WERI-Rb-1 (cell line): ENCODE results near the gene HGFAC.
A peak's percentile ranks its signal among the peaks of the same experiment; 100 is the strongest.

ENCODE experiments used
- DNase-seq: peaks from one replicate; pipeline ENCODE4 v3.0.0-alpha.2; 2020
- H3K27ac ChIP-seq: fragments of 250-450 bp; sonication (Bioruptor Pico); 2 replicates; pipeline ENCODE4 v1.5.1; 2020; ENCODE audit warnings: mild to moderate bottlenecking, moderate library complexity
- H3K27me3 ChIP-seq: fragments of 250-450 bp; sonication (Bioruptor Pico); 2 replicates; pipeline ENCODE4 v1.5.1; 2021; ENCODE audit warnings: mild to moderate bottlenecking, low read depth, moderate library complexity; ENCODE audit not compliant: insufficient read depth, severe bottlenecking
- H3K36me3 ChIP-seq: fragments of 250-450 bp; sonication (Bioruptor Pico); 2 replicates; pipeline ENCODE4 v1.5.1; 2020; ENCODE audit warnings: mild to moderate bottlenecking, moderate library complexity
- H3K4me3 ChIP-seq: 2 replicates; pipeline ENCODE4 v1.5.1; 2011; ENCODE audit warnings: low read depth, mild to moderate bottlenecking, control low read depth, low read length
- H3K9me3 ChIP-seq: fragments of 250-450 bp; sonication (Bioruptor Pico); 2 replicates; pipeline ENCODE4 v1.5.1; 2021; ENCODE audit warnings: mild to moderate bottlenecking, moderate library complexity; ENCODE audit not compliant: severe bottlenecking
- TF ChIP-seq, protein P1 (sequence below): IDR thresholded peaks from 2 replicates; pipeline ENCODE4 v1.5.1; 2011; ENCODE audit warnings: low read depth, mild to moderate bottlenecking, control low read depth, inconsistent platforms, low read length

The HGFAC gene

DNA sequence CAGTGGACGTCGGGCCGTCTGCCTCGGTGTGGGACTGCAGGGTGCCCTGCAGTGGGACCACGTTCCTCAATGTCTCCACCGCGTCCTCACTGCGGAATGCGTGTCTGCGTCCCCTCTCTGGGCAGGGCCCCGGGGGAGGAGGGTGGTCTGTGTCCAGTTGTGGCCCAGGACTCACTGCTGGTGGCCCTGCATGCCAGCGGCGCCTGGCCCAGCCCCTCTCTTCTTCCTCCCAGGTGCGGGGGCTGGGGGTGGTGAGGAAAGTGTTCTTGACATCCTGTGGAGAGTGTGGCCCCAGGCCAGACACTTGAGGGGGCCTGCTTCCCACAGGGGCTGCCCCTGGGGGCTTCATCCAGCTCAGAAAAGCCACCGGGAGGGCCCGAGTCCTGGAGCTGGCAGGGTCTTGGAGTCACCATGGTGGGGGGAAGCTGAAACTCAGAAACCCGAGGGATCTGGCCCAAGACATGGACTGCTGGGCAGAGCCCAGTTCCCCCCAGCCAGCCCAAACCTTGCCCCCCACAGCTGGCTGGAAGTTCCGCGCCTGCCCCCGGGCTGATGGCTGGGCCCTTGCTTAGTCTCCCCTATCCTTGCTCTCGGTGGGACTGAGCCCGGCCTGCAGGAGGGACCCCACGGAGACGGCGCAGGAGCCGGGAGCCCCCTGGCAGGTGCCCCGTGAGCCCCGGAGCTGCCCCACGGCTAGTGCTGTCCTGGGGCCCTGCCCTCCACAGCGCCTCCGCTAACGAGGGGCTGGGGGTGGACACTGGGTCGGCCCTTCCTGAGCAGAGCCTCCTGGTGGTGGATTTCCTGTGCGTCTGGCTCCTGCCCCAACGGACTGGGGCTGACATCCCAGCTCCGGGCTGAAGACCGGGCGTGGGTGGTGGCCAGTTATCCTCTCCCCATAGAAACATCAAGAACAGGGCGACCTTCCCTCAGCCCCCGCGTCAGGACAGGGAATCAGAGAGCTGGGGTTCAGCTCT is 24.2 kb downstream of the HGFAC start:
- TF ChIP-seq, protein P1, sequence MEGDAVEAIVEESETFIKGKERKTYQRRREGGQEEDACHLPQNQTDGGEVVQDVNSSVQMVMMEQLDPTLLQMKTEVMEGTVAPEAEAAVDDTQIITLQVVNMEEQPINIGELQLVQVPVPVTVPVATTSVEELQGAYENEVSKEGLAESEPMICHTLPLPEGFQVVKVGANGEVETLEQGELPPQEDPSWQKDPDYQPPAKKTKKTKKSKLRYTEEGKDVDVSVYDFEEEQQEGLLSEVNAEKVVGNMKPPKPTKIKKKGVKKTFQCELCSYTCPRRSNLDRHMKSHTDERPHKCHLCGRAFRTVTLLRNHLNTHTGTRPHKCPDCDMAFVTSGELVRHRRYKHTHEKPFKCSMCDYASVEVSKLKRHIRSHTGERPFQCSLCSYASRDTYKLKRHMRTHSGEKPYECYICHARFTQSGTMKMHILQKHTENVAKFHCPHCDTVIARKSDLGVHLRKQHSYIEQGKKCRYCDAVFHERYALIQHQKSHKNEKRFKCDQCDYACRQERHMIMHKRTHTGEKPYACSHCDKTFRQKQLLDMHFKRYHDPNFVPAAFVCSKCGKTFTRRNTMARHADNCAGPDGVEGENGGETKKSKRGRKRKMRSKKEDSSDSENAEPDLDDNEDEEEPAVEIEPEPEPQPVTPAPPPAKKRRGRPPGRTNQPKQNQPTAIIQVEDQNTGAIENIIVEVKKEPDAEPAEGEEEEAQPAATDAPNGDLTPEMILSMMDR = peak; percentile 73
- no peak overlapping the region for H3K4me3 ChIP-seq
- H3K27me3 ChIP-seq = no peaks in the 10 kb centered on the region
- H3K36me3 ChIP-seq = no peaks in the 10 kb centered on the region
- no peak overlapping the region for H3K27ac ChIP-seq
- no peak for DNase-seq
- H3K9me3 ChIP-seq = no peaks in the 10 kb centered on the region

DNA sequence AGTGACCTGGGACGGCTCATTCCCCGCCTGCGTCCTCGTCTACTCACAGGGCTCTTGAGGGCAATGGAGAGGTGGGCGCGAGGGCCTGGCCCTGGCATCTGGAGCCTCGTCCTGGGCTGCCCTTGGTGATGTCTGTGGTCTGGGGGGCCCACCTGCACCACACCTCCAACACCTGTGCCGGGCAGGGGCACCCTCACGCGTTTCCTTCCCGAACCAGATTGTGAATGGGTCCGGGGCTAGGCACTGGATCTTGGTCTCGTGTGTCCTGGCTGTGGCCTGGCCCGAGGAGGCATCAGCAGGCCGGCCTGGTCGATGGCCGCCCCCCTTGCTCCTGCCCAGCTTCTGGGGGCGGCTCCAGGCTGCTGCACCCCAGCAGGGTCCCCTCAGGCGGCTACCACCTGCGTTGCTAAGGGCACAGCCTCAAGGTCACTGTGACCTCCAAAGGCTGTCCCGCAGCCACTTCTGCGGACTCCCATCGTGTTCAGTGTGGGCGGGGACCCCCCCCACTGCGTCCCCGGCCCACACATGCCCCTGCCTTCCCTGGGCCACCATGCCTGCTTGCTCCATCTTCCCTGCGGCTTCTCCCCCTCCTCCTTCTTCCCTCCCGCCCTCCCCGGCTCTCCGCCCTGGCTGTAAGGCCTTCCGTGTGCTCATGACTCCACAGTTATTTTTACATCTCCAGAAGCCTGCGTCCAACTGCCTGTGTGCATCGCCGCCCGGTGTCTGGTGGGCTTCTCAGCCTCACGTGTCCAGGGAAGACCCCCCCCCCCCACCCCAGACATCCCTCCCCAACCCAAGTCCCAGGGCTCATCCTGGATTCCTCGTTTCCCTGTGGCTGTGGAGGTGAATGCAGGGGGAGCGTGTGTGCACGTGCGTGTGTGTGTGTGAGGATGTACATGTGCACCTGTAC is 25.2 kb downstream of the HGFAC start:
- H3K36me3 ChIP-seq = no peaks in the 10 kb centered on the region
- no peak overlapping the region for H3K4me3 ChIP-seq

DNA sequence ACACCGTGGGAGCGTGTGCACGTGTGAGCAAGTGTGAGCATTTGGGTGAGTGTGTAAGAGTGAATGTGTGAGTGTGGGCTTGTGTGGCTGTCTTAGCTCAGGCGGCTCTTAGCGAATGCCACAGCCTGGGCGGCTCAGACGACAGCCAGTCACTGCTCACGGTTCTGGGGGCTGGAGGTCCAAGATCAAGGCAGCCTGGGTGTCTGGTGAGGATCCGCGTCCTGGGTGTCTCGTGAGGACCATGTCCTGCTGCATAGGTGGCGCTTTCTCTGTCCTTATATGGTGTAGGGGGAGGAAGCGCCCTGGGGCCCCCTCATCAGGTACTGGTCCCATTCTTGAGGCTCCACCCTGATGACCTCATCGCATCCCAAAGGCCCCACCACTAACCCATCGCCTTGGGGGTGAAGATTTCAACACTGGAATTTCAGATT is 25.8 kb downstream of the HGFAC start:
- Histone ChIP-seq H3K4me3 (no peak overlapping the region), H3K27ac (no peak overlapping the region), H3K27me3 (no peaks in the 10 kb centered on the region), H3K9me3 (no peaks in the 10 kb centered on the region), H3K36me3 (no peaks in the 10 kb centered on the region)
- TF ChIP-seq, protein P1 = no peak
- no peak for DNase-seq

More for the DNA sequence above, 25.2 kb downstream of the HGFAC start:
- Histone ChIP-seq H3K27me3 (no peaks in the 10 kb centered on the region), H3K9me3 (no peaks in the 10 kb centered on the region), H3K27ac (no peak overlapping the region)
- TF ChIP-seq, protein P1 = no peak
- DNase-seq = no peak

DNA sequence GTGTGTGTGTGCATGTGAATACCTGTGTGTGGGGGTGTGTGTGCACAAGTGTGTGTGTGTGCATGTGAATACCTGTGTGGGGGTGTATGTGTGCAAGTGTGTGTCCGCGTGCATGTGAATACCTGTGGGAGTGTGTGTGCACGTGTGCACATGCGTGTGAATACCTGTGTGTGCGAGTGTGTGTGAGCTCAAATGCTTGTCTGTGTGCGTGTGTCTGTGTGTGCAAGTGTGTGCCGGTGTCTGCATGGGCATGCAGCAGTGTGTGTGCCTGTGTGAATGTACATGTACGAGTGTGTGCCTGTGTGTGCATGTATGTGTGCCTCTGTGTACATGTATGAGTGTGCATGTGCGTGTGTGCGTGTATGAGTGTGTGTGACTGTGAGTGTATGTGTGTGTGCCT is 26.4 kb downstream of the HGFAC start:
- Histone ChIP-seq H3K4me3 (no peak overlapping the region), H3K9me3 (no peaks in the 10 kb centered on the region), H3K36me3 (no peaks in the 10 kb centered on the region), H3K27me3 (no peaks in the 10 kb centered on the region), H3K27ac (no peak overlapping the region)
- TF ChIP-seq, protein P1 = no peak
- no peak for DNase-seq

DNA sequence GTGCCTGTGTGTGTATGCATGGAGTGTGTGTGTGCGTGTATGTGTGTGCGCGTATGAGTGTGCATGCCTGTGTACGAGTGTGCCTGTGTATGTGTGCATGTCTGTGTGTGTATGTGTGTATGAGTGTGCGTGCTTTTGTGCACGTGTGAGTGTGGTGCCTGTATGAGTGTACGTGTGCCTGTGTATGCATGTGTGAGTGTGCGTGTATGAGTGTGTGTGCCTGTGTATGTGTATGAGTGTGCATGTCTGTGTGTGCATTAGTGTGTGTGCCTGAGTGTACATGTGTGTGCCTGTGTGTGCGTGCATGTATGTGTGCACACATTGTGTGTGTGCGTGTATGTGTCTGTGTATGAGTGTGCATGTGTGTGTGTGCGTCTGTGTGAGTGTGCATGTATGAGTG is 27.0 kb downstream of the HGFAC start:
- H3K36me3 ChIP-seq = no peaks in the 10 kb centered on the region
- no peaks in the 10 kb centered on the region for H3K27me3 ChIP-seq
- H3K4me3 ChIP-seq = no peak overlapping the region
- H3K27ac ChIP-seq = no peak overlapping the region
- DNase-seq = no peak
- H3K9me3 ChIP-seq = no peaks in the 10 kb centered on the region
- TF ChIP-seq, protein P1 = no peak
